NCI-H2196 treated with DMSO at 0.1 percent for 48 hours (cell line): Measurements from ENCODE around the gene FAM131A.

ENCODE experiments used
- DNase-seq: peaks from one replicate; lab custom pipeline; 2025; ENCODE audit not compliant: unreplicated experiment; lab: John Stamatoyannopoulos, UW

Gene FAM131A

GRCh38 chr3:184354754-184355153 is 17.4 kb downstream of the FAM131A start:
- no peak for DNase-seq

- DNase-seq, result no peak
These were observed 18.1 kb downstream of the FAM131A start for GRCh38 chr3:184355261-184356040.

DNA sequence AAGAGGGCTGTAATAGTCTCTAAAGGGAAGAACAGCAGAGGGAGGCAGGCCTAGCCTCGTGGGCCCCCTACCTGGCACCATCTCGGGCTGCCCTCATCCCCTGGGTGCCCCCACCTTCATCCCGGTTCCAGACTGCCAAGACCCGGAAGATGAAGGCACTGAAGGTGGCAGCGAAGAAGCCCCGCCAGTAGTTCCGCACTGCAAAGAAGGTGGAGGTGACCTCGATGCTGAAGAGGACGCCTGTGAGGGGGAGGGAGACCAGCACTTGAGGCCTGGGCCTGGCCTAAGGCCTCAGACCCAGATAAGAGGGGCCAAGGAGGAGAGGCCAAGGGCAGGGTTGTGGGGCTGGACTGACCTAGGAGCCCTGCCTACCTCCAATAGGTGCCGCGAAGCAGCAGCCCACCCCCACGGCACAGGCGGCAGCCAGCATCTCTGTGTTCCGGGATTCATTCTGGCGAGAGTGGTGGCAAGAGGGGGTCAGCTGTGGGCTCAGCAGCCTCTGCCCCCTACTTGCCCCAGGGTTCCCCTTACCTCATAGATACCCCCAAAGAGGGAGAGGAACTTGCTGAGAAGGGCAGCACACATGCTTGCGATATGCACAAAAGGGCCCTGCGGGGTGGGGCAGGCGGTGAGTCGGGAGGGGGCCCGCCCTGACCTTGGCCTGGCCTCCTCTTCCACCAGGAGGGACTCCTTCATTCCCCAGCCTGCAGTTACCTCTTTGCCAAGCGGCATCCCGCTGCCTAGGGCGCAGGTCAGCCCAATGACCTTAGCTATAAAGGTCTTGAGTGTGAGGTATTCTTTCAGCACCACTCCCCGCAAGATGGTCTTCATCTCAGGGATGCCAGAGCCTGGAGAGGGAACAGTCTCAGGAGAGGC is 20.1 kb downstream of the FAM131A start:
- no peak for DNase-seq

- DNase-seq, result no peak
These were observed 20.8 kb downstream of the FAM131A start for GRCh38 chr3:184358124-184358767.

DNA sequence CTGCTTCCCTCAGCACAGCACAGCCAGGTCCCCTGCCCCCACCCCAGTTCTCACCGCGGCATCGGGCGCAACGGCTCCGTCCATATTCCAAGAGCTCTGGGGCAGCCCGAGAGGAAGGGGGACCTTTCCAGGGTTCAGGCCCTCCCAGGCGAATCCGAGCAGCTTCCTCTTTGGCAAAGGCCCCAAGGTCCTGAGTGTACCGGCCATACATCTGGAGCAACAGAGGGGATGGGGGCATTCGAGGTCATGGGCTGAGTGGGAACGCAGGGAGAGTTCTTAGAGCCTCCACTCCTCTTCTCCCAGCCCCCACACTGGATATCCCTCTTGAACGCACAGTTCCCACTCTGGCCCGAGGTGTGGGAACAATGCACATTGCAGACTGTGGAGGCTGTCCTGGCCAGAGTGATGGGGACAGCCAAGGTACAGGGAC is 21.5 kb downstream of the FAM131A start:
- no peak for DNase-seq

GRCh38 chr3:184359610-184360009 is 22.2 kb downstream of the FAM131A start:
- no peak for DNase-seq

DNA sequence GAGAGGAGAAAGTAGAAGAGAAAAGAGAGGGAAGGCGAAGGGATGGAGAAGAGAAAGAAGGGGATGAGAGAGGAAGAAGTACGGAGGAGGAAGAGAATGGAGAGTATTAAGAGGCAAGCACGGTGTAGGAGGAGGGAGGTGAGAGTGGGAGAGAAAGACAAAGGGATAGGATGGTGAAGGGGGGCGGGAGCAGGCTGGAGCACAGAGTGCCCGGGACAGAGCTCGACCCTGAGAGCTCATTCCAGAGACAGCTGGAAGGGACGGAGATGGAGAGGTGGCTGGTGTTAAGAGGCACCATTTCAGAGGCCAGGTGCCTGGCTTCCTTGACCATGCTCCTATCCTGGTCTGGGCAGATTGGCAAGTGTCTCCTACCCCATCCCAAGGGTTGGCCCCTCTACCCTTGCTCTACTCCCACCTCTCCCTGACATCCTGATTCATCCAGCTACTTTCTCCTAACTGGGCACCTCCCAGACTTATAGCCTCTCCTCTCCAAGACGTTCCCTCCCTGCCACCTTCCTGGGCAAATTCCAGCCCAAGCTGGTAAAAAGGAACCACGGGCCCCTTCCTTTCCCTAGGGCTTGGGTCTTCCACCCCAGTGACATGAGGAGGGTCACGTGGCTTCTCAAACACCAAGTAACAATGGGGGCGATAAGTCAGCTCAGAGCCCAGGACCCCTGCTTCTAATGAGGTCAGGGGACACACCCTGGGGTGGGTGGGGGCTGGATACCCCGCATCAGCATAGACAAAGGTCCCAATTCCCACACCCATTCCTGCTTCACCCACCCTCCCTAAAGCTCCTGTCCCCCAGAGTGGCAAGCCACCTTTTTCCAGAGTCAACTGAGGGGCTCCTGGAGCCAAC is 22.9 kb downstream of the FAM131A start:
- no peak for DNase-seq

- DNase-seq, result no peak
These were observed 23.6 kb downstream of the FAM131A start for GRCh38 chr3:184360929-184361531.

GRCh38 chr3:184361532-184361931 is 24.1 kb downstream of the FAM131A start, which contains the start of the genes CLCN2 and POLR2H:
Gene CLCN2 (minus strand): TSS chr3:184361605. CDS start chr3:184361479, 126 bp downstream.
Gene POLR2H (plus strand): TSS chr3:184361710. CDS start chr3:184363493, 1,783 bp downstream.
- peak; percentile 71 for DNase-seq

GRCh38 chr3:184361932-184362667 is 24.7 kb downstream of the FAM131A start:
- DNase-seq, result peak; percentile 99

GRCh38 chr3:184362668-184363546 is 25.5 kb downstream of the FAM131A start:
- DNase-seq, result peak; percentile 100

GRCh38 chr3:184366619-184367289 is 29.4 kb downstream of the FAM131A start:
- DNase-seq, result peak; percentile 41

- no peak for DNase-seq
These were observed 30.7 kb downstream of the FAM131A start for GRCh38 chr3:184368116-184368515.

DNA sequence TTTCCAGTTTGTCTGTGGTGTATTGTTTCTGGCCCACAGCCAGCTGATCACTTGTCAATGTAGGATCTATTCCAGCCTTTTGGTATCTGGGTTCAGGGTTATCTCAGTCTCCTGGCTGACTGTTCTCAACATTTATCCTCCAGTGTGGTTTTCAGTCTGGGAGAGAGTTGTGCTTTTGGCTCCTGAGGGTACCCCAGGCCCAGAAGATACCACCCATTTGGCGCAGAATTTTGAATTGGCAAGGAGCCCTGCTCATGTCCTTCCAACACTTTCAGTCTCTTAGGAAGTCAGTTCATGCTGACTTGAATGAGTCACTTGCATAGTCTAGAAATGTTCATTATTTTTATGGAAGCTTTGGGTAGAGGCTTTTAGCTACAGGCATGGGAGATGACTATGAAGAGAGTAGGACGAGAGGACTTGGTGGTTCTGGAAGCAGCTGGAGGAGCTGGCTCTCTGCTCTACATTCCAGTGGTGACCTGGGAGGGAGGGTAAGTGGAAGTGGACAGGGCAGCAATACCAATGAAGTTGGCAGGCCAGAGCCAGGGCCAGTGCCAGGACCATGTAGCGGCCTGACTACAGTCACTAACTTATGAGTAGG is 31.3 kb downstream of the FAM131A start:
- no peak for DNase-seq

DNA sequence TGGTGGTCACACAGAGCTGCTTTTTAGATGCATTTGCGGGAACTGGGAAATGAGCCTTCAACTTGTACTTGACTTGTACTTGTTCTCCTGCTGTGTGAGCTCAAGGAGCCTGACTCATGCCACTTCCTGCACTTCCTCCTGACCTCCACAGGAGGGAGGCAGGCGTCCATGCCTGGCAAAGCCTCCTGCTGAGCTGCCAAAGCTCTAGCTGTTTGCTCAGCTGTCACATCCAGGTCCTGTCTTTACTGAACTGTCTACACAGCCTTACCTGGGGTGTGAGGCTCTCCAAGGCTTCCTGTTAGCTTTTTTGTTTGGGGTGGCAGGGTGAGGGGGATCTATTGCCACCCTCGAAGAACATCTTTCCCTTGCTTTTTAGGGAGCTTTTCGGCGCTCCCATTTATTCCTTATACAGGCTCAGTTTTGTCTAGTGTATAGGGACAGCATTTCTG is 34.2 kb downstream of the FAM131A start:
- DNase-seq, result peak; percentile 100

DNA sequence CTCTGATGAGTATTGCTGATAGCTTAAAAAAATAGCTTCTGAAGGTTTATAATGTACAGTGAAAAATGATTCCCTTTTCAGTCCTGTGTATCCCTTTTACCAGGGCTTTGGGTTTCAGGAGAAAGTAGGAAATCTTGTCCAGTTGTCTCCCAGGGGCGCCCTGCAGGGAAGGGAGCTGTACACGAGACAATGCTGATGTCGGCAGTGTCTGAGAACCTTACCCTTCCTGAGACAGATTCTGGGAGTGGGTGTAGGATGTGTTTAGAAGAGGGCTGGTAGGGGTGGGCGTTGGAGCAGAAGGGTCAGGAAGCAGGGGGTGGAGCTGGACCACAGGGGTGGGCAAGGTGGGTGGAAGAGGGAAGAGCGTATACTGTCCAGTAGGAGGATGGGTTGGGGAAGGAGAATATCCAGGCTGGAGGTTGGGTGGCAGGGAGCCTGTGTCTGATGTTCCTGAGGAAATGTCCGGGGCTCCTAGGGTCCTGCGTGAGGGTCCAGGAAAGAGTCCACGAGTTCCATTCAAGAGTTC is 35.0 kb downstream of the FAM131A start:
- DNase-seq, result no peak

DNA sequence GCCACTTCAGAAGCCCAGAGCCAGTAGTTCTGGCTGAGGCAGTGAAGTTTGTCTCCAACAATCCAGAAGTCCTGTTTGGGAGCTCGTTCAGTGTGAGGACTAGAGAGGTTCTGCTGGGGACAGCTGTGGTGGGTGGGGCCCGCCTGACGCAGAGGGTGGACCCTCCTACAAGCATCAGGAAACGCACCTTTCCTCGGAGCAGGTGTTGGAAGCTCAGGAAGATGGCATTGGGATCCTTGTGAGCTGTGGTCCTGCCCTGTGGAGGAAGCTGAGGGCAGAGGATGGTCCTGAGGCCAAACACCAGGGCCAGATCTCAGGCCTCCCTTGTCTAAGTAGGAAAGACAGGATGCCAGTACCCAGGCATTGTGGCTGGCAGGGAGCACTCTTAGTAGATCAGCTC is 35.5 kb downstream of the FAM131A start:
- DNase-seq, result no peak
